GM23338 (cell line): ENCODE data around the gene SELENOW. TPM values are rescaled to one million over a fixed set of nuclear protein-coding genes. Genes with fewer than 3 reads are reported as not detected.
A peak's percentile ranks its signal among the peaks of the same experiment; 100 is the strongest.

ENCODE experiments used
- ATAC-seq: fragments of 200-7000 bp; cut with Tn5 transposase; 3 replicates; pipeline ENCODE4 v1.9.1; 2020
- DNase-seq: peaks from one replicate; pipeline ENCODE4 v3.0.0-alpha.2; 2015; ENCODE audit warnings: low spot score
- H2AFZ ChIP-seq: fragments of 200-600 bp; sonication (generic); 2 replicates; pipeline ENCODE4 v1.8.0; 2016; ENCODE audit warnings: antibody characterized with exemption, mild to moderate bottlenecking, moderate library complexity
- H3F3A ChIP-seq: fragments of 200-600 bp; sonication (generic); replicated peaks from 2 replicates; pipeline ENCODE4 v1.8.0; 2017; ENCODE audit warnings: antibody characterized with exemption, mixed run types, low read depth
- H3K27ac ChIP-seq: fragments of 200-600 bp; sonication (generic); 2 replicates; pipeline ENCODE4 v1.6.1; 2016; ENCODE audit warnings: low read depth
- H3K27me3 ChIP-seq: fragments of 200-600 bp; sonication (generic); 2 replicates; pipeline ENCODE4 v1.8.0; 2016; ENCODE audit warnings: mild to moderate bottlenecking, mixed run types, moderate library complexity; ENCODE audit not compliant: insufficient read depth
- H3K36me3 ChIP-seq: fragments of 200-600 bp; sonication (generic); 2 replicates; pipeline ENCODE4 v1.8.0; 2016; ENCODE audit warnings: mild to moderate bottlenecking; ENCODE audit not compliant: insufficient read depth
- H3K4me1 ChIP-seq: fragments of 200-600 bp; sonication (generic); 2 replicates; pipeline ENCODE4 v1.8.0; 2016; ENCODE audit warnings: mild to moderate bottlenecking, moderate library complexity; ENCODE audit not compliant: insufficient read depth
- H3K4me2 ChIP-seq: fragments of 200-600 bp; sonication (generic); 2 replicates; pipeline ENCODE4 v1.7.1; 2017; ENCODE audit warnings: mixed run types
- H3K4me3 ChIP-seq: fragments of 200-600 bp; sonication (generic); 2 replicates; pipeline ENCODE4 v1.6.1; 2016; ENCODE audit warnings: mixed run types
- H3K79me2 ChIP-seq: fragments of 200-600 bp; sonication (generic); replicated peaks from 2 replicates; pipeline ENCODE4 v1.8.0; 2017; ENCODE audit warnings: mild to moderate bottlenecking; ENCODE audit not compliant: insufficient read depth
- H3K9me2 ChIP-seq: fragments of 200-600 bp; sonication (generic); 2 replicates; pipeline ENCODE4 v1.8.0; 2017; ENCODE audit not compliant: insufficient read depth
- H4K20me1 ChIP-seq: fragments of 200-600 bp; sonication (generic); replicated peaks from 2 replicates; pipeline ENCODE4 v1.8.0; 2017; ENCODE audit warnings: mild to moderate bottlenecking; ENCODE audit not compliant: insufficient read depth
- H3K27ac Mint-ChIP-seq: 2 replicates; pipeline ENCODE4 v1.8.0; 2020; ENCODE audit warnings: inconsistent platforms, mild to moderate bottlenecking, moderate library complexity, mixed read lengths
- H3K27me3 Mint-ChIP-seq: 3 replicates; pipeline ENCODE4 v1.8.0; 2022; ENCODE audit warnings: low read depth, mild to moderate bottlenecking, moderate library complexity, mixed read lengths, inconsistent platforms; ENCODE audit not compliant: insufficient read depth, poor library complexity
- H3K36me3 Mint-ChIP-seq: 3 replicates; pipeline ENCODE4 v1.8.0; 2021; ENCODE audit warnings: low read depth, mild to moderate bottlenecking, inconsistent platforms, moderate library complexity, mixed read lengths
- H3K4me1 Mint-ChIP-seq: 3 replicates; pipeline ENCODE4 v1.8.0; 2020; ENCODE audit warnings: mild to moderate bottlenecking, inconsistent platforms, mixed read lengths
- H3K4me3 Mint-ChIP-seq: 3 replicates; pipeline ENCODE4 v1.8.0; 2021; ENCODE audit warnings: moderate library complexity, mild to moderate bottlenecking, inconsistent platforms, mixed read lengths
- H3K9me3 Mint-ChIP-seq: 3 replicates; pipeline ENCODE4 v1.8.0; 2020; ENCODE audit warnings: moderate library complexity, mild to moderate bottlenecking, inconsistent platforms, mixed read lengths
- EZH2 ChIP-seq: fragments of 200-600 bp; sonication (generic); IDR thresholded peaks from one replicate; pipeline ENCODE4 v1.8.0; 2017; ENCODE audit warnings: antibody characterized with exemption, mild to moderate bottlenecking, low read depth; ENCODE audit not compliant: unreplicated experiment
- EZH2phosphoT487 ChIP-seq: fragments of 200-600 bp; sonication (generic); IDR thresholded peaks from one replicate; pipeline ENCODE4 v1.8.1; 2018; ENCODE audit warnings: antibody characterized with exemption; ENCODE audit not compliant: unreplicated experiment
- JUNB ChIP-seq: IDR thresholded peaks from one replicate; pipeline ENCODE4 v1.6.1; 2016; ENCODE audit warnings: antibody characterized with exemption; ENCODE audit not compliant: unreplicated experiment
- NANOG ChIP-seq: IDR thresholded peaks from 2 replicates; pipeline ENCODE4 v1.6.1; 2016; ENCODE audit warnings: antibody characterized with exemption, borderline replicate concordance
- POLR2AphosphoS5 ChIP-seq: IDR thresholded peaks from 2 replicates; pipeline ENCODE4 v1.6.1; 2016; ENCODE audit warnings: antibody characterized with exemption, low read depth
- STAT1 ChIP-seq: IDR thresholded peaks from one replicate; pipeline ENCODE4 v1.6.1; 2016; ENCODE audit warnings: antibody characterized with exemption; ENCODE audit not compliant: unreplicated experiment
- ZNF114 ChIP-seq: fragments of 250-450 bp; sonication (Bioruptor Pico); IDR thresholded peaks from 2 replicates; pipeline ENCODE4 v1.5.0; 2020; ENCODE audit warnings: mild to moderate bottlenecking, moderate library complexity
- ZNF331 ChIP-seq: fragments of 250-450 bp; sonication (Bioruptor Pico); IDR thresholded peaks from 2 replicates; pipeline ENCODE4 v1.5.0; 2020; ENCODE audit warnings: low read depth, mild to moderate bottlenecking, moderate library complexity
- polyA plus RNA-seq: library from polyadenylated mRNA; unstranded; fragments of >200 nt; fragmentation: Nextera tagmentation; extraction: Ambion mirVana; gene quantifications from 2 replicates; pipeline ENCODE4 v1.2.1, GENCODE V29; 2016
- total RNA-seq: library from RNA; depleted of rRNA; stranded (reverse); fragments of >200 nt; shearing (Covaris generic); gene quantifications from 2 replicates; pipeline ENCODE4 v1.2.3, GENCODE V29; 2014
- TF ChIP-seq, protein P1 (sequence below), 2 experiments: fragments of 200-600 bp in 1 of 2; sonication (generic) in 1 of 2; conservative IDR thresholded peaks; 2 replicates each; pipeline versions ENCODE4 v1.5.1 to v1.6.1; 2016 to 2017; ENCODE audit warnings: antibody characterized with exemption in 2 of 2, low read depth in 2 of 2, mild to moderate bottlenecking in 2 of 2, moderate library complexity in 1 of 2
- TF ChIP-seq, protein P2 (sequence below): IDR thresholded peaks from 2 replicates; pipeline ENCODE4 v1.6.1; 2016; ENCODE audit warnings: antibody characterized with exemption
- TF ChIP-seq, protein P3 (sequence below): IDR thresholded peaks from one replicate; pipeline ENCODE4 v1.6.1; 2018; ENCODE audit warnings: antibody characterized with exemption; ENCODE audit not compliant: unreplicated experiment

Gene SELENOW
- total and polyA plus RNA-seq, 2 experiments from 2014 or later, result 558 to 811 TPM

DNA sequence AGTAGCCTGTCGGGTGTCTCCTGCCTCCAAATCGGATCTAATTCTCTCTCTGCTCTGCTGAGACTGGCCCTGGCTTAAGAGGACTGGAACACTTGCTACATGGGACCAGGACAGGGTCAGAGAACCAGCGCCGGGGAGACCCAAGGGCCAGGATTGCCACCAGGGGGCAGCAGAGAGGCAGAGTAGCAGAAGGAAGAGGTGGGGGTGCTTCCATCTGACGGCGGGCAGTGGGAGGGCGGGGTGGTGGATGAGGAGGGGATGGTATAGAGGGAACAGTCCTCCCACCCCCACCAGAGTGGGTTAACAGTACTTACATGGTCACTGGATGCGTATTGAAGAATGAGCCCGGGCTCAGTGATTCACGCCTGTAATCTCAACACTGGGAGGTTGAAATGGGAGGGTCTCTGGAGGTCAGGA lies 11.9 kb downstream of the SELENOW start:
- ATAC-seq, result peak; percentile 90
- DNase-seq, result peak; percentile 98
- H3K79me2 ChIP-seq, result no peaks in the 10 kb centered on the region
- TF ChIP-seq JUNB, result no peak
- TF ChIP-seq, protein P1, sequence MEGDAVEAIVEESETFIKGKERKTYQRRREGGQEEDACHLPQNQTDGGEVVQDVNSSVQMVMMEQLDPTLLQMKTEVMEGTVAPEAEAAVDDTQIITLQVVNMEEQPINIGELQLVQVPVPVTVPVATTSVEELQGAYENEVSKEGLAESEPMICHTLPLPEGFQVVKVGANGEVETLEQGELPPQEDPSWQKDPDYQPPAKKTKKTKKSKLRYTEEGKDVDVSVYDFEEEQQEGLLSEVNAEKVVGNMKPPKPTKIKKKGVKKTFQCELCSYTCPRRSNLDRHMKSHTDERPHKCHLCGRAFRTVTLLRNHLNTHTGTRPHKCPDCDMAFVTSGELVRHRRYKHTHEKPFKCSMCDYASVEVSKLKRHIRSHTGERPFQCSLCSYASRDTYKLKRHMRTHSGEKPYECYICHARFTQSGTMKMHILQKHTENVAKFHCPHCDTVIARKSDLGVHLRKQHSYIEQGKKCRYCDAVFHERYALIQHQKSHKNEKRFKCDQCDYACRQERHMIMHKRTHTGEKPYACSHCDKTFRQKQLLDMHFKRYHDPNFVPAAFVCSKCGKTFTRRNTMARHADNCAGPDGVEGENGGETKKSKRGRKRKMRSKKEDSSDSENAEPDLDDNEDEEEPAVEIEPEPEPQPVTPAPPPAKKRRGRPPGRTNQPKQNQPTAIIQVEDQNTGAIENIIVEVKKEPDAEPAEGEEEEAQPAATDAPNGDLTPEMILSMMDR (conservative IDR thresholded peaks at IDR 0.05; ENCODE audit: low read depth in 2 of 2), result peak; percentile 97 to 98
- H3K9me2 ChIP-seq, result no peaks in the 10 kb centered on the region
- H3F3A ChIP-seq, result peaks cover 12% of the 10 kb centered on the region; the same call in 1 of the 2 replicates
- no peaks in the 10 kb centered on the region for H3K27me3 ChIP-seq
- H2AFZ ChIP-seq, result no peak overlapping the region
- peak overlapping the region; percentile 87 for H3K27ac ChIP-seq
- H3K9me3 Mint-ChIP-seq, result peaks cover 13% of the 10 kb centered on the region; the same call in 2 of the 3 replicates
- 0 out of 2 replicates have a peak, but pooled peaks cover 3% of the 10 kb centered on the region for H4K20me1 ChIP-seq
- H3K4me3 Mint-ChIP-seq, result no peak overlapping the region
- H3K27me3 Mint-ChIP-seq, result peaks cover 11% of the 10 kb centered on the region
- no peak overlapping the region for H3K27ac Mint-ChIP-seq
- H3K4me3 ChIP-seq, result no peak overlapping the region
- H3K4me2 ChIP-seq, result peak overlapping the region; percentile 67; the same call in 1 of the 2 replicates
- H3K36me3 Mint-ChIP-seq, result peaks cover 11% of the 10 kb centered on the region; the same call in 2 of the 3 replicates
- peaks cover 7% of the 10 kb centered on the region for H3K4me1 Mint-ChIP-seq
- H3K36me3 ChIP-seq, result no peaks in the 10 kb centered on the region
- H3K4me1 ChIP-seq, result 0 out of 2 replicates have a peak, but pooled peaks cover 18% of the 10 kb centered on the region

DNA sequence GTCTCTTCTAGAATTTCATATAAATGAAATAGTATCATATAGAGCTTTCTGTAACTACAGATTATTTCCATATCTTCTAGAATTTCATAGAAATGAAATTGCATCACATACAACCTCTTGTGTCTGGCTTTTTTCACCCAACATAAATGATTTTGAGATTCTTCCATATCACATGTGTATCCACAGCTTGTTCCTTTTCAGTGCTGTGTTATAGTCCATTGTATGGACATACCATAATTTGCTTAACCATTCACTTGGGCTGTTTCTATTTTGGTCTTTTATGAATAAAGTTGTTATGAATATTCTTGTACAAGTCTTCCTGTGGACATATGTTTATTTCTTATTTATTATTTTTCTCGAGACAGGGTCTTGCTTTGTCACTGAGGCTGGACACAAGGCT lies 14.1 kb downstream of the SELENOW start:
- H3K4me3 Mint-ChIP-seq, result no peak overlapping the region
- no peaks in the 10 kb centered on the region for H3K27me3 ChIP-seq
- H3K4me1 ChIP-seq, result 0 out of 2 replicates have a peak, but pooled peaks cover 12% of the 10 kb centered on the region
- H3K9me2 ChIP-seq, result no peaks in the 10 kb centered on the region
- H3K9me3 Mint-ChIP-seq, result peaks cover 13% of the 10 kb centered on the region; the same call in 2 of the 3 replicates
- H3K4me3 ChIP-seq, result no peak overlapping the region
- no peak overlapping the region for H3K4me2 ChIP-seq
- no peak overlapping the region for H3K27ac Mint-ChIP-seq
- H3K36me3 ChIP-seq, result no peaks in the 10 kb centered on the region
- H4K20me1 ChIP-seq, result no peaks in the 10 kb centered on the region
- peaks cover 7% of the 10 kb centered on the region for H3K4me1 Mint-ChIP-seq
- 0 out of 2 replicates have a peak, but pooled peaks cover 4% of the 10 kb centered on the region for H3F3A ChIP-seq
- H3K27ac ChIP-seq, result no peak overlapping the region
- DNase-seq (no peak), ATAC-seq (no peak)
- H3K27me3 Mint-ChIP-seq, result peaks cover 11% of the 10 kb centered on the region
- H3K36me3 Mint-ChIP-seq, result no peaks in the 10 kb centered on the region; the same call in 2 of the 3 replicates
- no peak overlapping the region for H2AFZ ChIP-seq
- no peaks in the 10 kb centered on the region for H3K79me2 ChIP-seq
- TF ChIP-seq EZH2 (no peak), JUNB (no peak), ZNF114 (CRISPR knock-in tag) (no peak), STAT1 (no peak), EZH2phosphoT487 (no peak), NANOG (no peak), POLR2AphosphoS5 (no peak), ZNF331 (CRISPR knock-in tag) (no peak)
- TF ChIP-seq, protein P2, sequence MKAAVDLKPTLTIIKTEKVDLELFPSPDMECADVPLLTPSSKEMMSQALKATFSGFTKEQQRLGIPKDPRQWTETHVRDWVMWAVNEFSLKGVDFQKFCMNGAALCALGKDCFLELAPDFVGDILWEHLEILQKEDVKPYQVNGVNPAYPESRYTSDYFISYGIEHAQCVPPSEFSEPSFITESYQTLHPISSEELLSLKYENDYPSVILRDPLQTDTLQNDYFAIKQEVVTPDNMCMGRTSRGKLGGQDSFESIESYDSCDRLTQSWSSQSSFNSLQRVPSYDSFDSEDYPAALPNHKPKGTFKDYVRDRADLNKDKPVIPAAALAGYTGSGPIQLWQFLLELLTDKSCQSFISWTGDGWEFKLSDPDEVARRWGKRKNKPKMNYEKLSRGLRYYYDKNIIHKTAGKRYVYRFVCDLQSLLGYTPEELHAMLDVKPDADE, result no peak
- TF ChIP-seq, protein P3, sequence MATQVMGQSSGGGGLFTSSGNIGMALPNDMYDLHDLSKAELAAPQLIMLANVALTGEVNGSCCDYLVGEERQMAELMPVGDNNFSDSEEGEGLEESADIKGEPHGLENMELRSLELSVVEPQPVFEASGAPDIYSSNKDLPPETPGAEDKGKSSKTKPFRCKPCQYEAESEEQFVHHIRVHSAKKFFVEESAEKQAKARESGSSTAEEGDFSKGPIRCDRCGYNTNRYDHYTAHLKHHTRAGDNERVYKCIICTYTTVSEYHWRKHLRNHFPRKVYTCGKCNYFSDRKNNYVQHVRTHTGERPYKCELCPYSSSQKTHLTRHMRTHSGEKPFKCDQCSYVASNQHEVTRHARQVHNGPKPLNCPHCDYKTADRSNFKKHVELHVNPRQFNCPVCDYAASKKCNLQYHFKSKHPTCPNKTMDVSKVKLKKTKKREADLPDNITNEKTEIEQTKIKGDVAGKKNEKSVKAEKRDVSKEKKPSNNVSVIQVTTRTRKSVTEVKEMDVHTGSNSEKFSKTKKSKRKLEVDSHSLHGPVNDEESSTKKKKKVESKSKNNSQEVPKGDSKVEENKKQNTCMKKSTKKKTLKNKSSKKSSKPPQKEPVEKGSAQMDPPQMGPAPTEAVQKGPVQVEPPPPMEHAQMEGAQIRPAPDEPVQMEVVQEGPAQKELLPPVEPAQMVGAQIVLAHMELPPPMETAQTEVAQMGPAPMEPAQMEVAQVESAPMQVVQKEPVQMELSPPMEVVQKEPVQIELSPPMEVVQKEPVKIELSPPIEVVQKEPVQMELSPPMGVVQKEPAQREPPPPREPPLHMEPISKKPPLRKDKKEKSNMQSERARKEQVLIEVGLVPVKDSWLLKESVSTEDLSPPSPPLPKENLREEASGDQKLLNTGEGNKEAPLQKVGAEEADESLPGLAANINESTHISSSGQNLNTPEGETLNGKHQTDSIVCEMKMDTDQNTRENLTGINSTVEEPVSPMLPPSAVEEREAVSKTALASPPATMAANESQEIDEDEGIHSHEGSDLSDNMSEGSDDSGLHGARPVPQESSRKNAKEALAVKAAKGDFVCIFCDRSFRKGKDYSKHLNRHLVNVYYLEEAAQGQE, result no peak
